Activated naive CD8-positive, alpha-beta T cell (primary cell): ENCODE results near the gene AP3B1.
"Not testable (repeated sequence)": the region's sequence is repeated elsewhere in the genome, so short reads cannot be mapped to it uniquely, and the experiment has no call there.

Experiments used
- H3K27ac Mint-ChIP-seq: one replicate; pipeline ENCODE4 v1.8.0; 2021; ENCODE audit warnings: mixed read lengths
- H3K27me3 Mint-ChIP-seq: one replicate; pipeline ENCODE4 v1.8.0; 2021; ENCODE audit warnings: mixed read lengths
- H3K36me3 Mint-ChIP-seq: one replicate; pipeline ENCODE4 v1.8.0; 2021; ENCODE audit warnings: mixed read lengths
- H3K4me1 Mint-ChIP-seq: one replicate; pipeline ENCODE4 v1.8.0; 2021; ENCODE audit warnings: low read depth, mixed read lengths
- H3K4me3 Mint-ChIP-seq: one replicate; pipeline ENCODE4 v1.8.0; 2021; ENCODE audit warnings: mild to moderate bottlenecking, mixed read lengths
- H3K9me3 Mint-ChIP-seq: one replicate; pipeline ENCODE4 v1.8.0; 2021; ENCODE audit warnings: low read depth, mixed read lengths

Gene AP3B1

DNA sequence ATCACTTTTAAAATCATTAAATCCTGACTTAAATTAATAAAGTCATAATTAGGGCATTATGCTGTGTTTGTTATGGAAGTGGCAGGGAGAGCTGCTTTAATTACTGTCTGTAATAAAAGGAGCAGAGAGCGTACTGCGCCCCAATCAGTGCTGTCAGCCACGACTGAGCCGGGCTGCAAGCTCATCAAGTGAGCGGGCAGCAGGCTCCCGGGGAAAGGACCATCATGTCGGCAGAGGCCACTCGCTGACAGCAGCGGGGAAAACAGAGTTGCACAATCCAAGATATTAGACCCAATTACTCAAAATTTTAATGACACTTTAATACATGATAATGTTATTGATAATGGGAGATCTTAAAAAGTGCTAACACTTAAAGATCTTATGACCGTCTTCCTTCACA, 181.6 kb downstream of the AP3B1 start:
- H3K27ac Mint-ChIP-seq = no peak overlapping the region
- H3K36me3 Mint-ChIP-seq = peaks cover 11% of the 10 kb centered on the region
- no peaks in the 10 kb centered on the region for H3K4me1 Mint-ChIP-seq
- no peaks in the 10 kb centered on the region for H3K9me3 Mint-ChIP-seq
- no peaks in the 10 kb centered on the region for H3K27me3 Mint-ChIP-seq
- H3K4me3 Mint-ChIP-seq = no peak overlapping the region

DNA sequence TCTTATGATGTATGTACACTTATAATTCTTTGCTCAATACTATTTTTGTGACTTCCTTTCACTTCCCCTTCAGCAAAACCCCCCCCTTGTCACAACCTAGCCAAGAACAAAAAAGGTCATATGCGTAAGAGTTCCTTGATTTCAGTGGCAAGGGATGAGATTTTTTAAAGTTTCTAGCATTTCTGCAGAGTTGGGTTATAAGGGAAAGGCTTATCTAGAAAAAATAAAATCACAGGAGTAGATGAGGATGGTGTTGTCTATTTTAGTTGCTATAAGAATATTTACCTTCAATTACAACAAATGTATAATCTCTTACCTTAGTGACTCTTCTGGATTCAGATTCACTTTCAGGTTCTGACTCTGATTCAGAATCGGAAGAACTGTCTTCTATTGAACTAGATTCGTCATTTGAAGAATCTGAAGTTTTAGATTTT, 184.6 kb downstream of the AP3B1 start:
- no peaks in the 10 kb centered on the region for H3K4me1 Mint-ChIP-seq
- no peaks in the 10 kb centered on the region for H3K9me3 Mint-ChIP-seq
- H3K27ac Mint-ChIP-seq = no peak overlapping the region
- no peaks in the 10 kb centered on the region for H3K27me3 Mint-ChIP-seq
- no peak overlapping the region for H3K4me3 Mint-ChIP-seq
- peaks cover 24% of the 10 kb centered on the region for H3K36me3 Mint-ChIP-seq

- Mint-ChIP-seq H3K36me3 (peaks cover 18% of the 10 kb centered on the region), H3K9me3 (no peaks in the 10 kb centered on the region), H3K27me3 (no peaks in the 10 kb centered on the region), H3K4me3 (no peak overlapping the region), H3K4me1 (no peaks in the 10 kb centered on the region), H3K27ac (no peak overlapping the region)
Measured at GRCh38 chr5:78108564-78108963, 185.9 kb downstream of the AP3B1 start.

- no peaks in the 10 kb centered on the region for H3K4me1 Mint-ChIP-seq
- no peaks in the 10 kb centered on the region for H3K27me3 Mint-ChIP-seq
- H3K36me3 Mint-ChIP-seq = peaks cover 34% of the 10 kb centered on the region
- H3K4me3 Mint-ChIP-seq = no peak overlapping the region
- no peaks in the 10 kb centered on the region for H3K9me3 Mint-ChIP-seq
- H3K27ac Mint-ChIP-seq = no peak overlapping the region
Measured at GRCh38 chr5:78103232-78103918, 191.1 kb downstream of the AP3B1 start.

DNA sequence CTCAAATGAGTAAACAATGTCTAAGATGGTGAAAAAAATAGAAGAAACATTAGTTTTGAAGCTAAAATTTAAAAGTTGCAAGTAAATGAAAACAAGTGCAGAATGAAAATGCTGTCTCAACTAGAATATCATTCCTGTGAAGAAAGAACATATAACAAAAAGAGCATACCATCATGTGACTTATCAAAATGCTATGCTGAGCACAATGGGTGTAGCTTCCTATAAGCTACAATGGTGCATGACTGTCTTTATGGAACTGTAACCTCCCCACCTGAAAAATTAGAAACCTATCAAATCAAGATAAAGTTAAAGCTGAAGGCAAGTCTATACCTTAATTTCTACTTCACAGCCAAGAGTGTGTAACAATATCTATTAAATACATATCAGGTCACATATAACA, 192.0 kb downstream of the AP3B1 start:
- Mint-ChIP-seq H3K36me3 (peaks cover 32% of the 10 kb centered on the region), H3K27ac (no peak overlapping the region), H3K27me3 (no peaks in the 10 kb centered on the region), H3K4me1 (no peaks in the 10 kb centered on the region), H3K9me3 (no peaks in the 10 kb centered on the region), H3K4me3 (no peak overlapping the region)

DNA sequence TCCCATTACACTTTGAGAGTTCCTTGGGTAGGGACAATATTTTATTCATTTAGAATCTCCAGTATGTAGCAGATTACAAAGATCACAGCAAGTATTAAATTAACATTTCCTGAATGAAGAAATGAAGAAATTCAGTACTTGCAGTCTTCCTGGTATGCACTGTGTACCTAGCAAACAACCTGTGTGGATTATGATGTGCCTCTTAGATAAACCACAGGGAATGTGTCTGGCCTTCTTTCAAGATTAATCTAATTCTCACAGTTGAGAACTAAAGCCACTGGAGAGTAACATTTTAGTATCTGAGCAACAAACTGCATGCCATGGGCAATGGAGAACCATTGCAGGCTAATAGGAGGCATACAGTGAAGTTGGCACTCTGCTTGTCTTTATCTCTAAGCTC, 199.4 kb downstream of the AP3B1 start:
- no peaks in the 10 kb centered on the region for H3K4me1 Mint-ChIP-seq
- no peak overlapping the region for H3K4me3 Mint-ChIP-seq

GRCh38 chr5:78090002-78090401, 204.5 kb downstream of the AP3B1 start:
- Mint-ChIP-seq H3K4me3 (no peak overlapping the region), H3K27me3 (no peaks in the 10 kb centered on the region), H3K36me3 (peaks cover 44% of the 10 kb centered on the region), H3K9me3 (no peaks in the 10 kb centered on the region), H3K27ac (no peak overlapping the region), H3K4me1 (no peaks in the 10 kb centered on the region)

More for the DNA sequence above, 199.4 kb downstream of the AP3B1 start:
- Mint-ChIP-seq H3K27me3 (no peaks in the 10 kb centered on the region), H3K27ac (no peak overlapping the region), H3K9me3 (no peaks in the 10 kb centered on the region), H3K36me3 (peaks cover 31% of the 10 kb centered on the region)

DNA sequence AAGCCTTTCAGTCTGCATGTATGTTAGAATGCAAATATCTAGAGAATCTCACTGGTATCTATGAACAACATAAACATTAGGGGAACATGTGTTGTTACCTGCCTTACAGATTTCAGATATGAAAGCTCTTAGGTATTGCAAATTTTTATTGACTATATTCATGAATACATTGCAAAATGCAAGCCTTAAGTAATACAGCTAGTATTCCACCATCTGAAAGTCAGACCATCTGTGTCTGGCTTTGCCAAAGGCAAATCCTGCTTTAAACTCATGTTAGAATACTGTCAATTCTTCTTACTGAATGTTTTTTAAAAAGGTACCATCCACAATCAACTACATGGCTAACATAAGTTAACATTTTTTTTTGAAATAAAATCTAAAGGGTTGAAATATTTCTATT, 215.6 kb downstream of the AP3B1 start:
- H3K9me3 Mint-ChIP-seq = peaks cover 12% of the 10 kb centered on the region
- H3K4me3 Mint-ChIP-seq = no peak overlapping the region
- H3K27ac Mint-ChIP-seq = no peak overlapping the region
- no peaks in the 10 kb centered on the region for H3K4me1 Mint-ChIP-seq
- no peaks in the 10 kb centered on the region for H3K27me3 Mint-ChIP-seq
- H3K36me3 Mint-ChIP-seq = peaks cover 42% of the 10 kb centered on the region

DNA sequence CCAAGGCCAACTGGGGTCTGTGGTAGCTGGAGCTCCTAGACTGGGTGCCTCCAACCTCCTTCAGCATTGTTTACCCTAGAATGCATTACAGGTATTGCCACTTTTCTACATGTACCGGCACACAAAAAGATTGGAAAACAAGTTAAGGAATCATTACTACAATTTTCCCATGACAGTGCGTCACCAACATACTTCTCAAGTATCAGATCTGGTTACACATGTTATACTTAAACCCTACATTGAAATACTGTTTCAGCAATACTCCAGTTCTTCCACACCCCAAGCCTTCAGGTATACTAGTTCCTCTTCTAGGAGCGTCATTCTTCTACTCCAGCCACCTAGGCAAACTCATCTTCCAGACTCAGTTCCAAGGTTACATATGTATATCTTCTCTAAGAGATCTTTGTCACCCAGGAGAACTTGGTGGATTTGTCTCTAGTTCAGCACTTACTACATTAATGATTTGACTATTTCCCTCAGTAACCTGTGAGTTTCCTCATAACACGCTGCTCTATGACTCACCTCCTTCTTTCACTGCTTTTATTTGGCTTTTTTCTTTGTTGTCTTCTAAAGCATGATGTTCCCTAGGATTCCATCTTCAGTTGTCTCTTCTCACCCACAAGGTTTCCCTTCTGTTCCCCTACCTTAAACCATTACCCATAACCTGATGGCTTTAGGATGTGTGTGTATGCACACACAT, 217.0 kb downstream of the AP3B1 start:
- H3K36me3 Mint-ChIP-seq = peaks cover 43% of the 10 kb centered on the region
- H3K4me1 Mint-ChIP-seq = no peaks in the 10 kb centered on the region
- H3K27me3 Mint-ChIP-seq = no peaks in the 10 kb centered on the region
- H3K27ac Mint-ChIP-seq = no peak overlapping the region
- H3K4me3 Mint-ChIP-seq = no peak overlapping the region
- H3K9me3 Mint-ChIP-seq = peaks cover 12% of the 10 kb centered on the region

DNA sequence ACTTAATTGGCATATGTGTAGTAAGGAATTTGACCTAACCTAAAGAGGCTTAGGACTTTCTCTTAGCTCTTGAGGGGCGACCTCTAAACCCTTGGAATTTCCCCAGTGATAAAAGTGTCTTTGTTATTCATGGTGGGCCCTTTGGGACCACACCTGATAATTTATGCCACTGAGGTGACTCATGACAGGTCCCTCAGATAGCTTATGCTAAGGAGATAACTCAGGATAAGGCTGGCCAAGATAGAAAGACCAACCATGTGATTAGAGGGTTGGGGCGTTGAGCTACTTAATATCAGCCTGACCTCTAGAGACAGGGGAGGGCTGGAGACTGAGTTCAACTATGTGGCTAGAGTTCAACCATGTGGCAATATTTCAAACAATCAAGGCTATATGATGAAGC, 218.1 kb downstream of the AP3B1 start:
- no peaks in the 10 kb centered on the region for H3K4me1 Mint-ChIP-seq
- no peaks in the 10 kb centered on the region for H3K27me3 Mint-ChIP-seq
- H3K9me3 Mint-ChIP-seq = peaks cover 19% of the 10 kb centered on the region
- H3K4me3 Mint-ChIP-seq = no peak overlapping the region
- no peak overlapping the region for H3K27ac Mint-ChIP-seq
- peaks cover 46% of the 10 kb centered on the region for H3K36me3 Mint-ChIP-seq

- Mint-ChIP-seq H3K4me1 (no peaks in the 10 kb centered on the region), H3K27me3 (no peaks in the 10 kb centered on the region), H3K36me3 (peaks cover 49% of the 10 kb centered on the region), H3K27ac (no peak overlapping the region), H3K4me3 (no peak overlapping the region), H3K9me3 (peaks cover 16% of the 10 kb centered on the region)
Measured at GRCh38 chr5:78075301-78075700, 219.2 kb downstream of the AP3B1 start.

GRCh38 chr5:78070691-78071090, 223.8 kb downstream of the AP3B1 start:
- H3K36me3 Mint-ChIP-seq = peaks cover 50% of the 10 kb centered on the region

GRCh38 chr5:78067581-78067980, 226.9 kb downstream of the AP3B1 start:
- not testable (repeated sequence) for H3K4me1 Mint-ChIP-seq, H3K4me3 Mint-ChIP-seq, H3K27ac Mint-ChIP-seq, H3K27me3 Mint-ChIP-seq
- peaks cover 40% of the 10 kb centered on the region for H3K36me3 Mint-ChIP-seq
- H3K9me3 Mint-ChIP-seq = peaks cover 14% of the 10 kb centered on the region

More at GRCh38 chr5:78070691-78071090, 223.8 kb downstream of the AP3B1 start:
- not testable (repeated sequence) for H3K27ac Mint-ChIP-seq, H3K4me3 Mint-ChIP-seq, H3K4me1 Mint-ChIP-seq, H3K27me3 Mint-ChIP-seq
- peaks cover 16% of the 10 kb centered on the region for H3K9me3 Mint-ChIP-seq

DNA sequence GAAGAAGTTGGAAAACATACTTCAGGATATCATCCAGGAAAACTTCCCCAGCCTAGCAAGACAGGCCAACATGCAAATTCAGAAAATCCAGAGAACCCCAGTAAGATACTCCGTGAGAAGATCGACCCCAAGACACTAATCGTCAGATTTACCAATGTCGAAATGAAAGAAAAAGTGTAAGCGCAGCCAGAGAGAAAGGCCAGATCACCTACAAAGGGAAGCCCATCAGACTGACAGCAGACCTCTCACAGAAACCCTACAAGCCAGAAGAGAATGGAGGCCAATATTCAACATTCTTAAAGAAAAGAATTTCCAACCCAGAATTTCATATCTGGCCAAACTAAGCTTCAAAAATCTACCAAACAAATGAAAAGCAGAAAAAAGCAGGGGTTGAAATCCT, 227.8 kb downstream of the AP3B1 start:
- H3K27ac Mint-ChIP-seq, H3K4me1 Mint-ChIP-seq, H3K27me3 Mint-ChIP-seq, H3K9me3 Mint-ChIP-seq, H3K4me3 Mint-ChIP-seq: not testable (repeated sequence)
- peaks cover 34% of the 10 kb centered on the region for H3K36me3 Mint-ChIP-seq

DNA sequence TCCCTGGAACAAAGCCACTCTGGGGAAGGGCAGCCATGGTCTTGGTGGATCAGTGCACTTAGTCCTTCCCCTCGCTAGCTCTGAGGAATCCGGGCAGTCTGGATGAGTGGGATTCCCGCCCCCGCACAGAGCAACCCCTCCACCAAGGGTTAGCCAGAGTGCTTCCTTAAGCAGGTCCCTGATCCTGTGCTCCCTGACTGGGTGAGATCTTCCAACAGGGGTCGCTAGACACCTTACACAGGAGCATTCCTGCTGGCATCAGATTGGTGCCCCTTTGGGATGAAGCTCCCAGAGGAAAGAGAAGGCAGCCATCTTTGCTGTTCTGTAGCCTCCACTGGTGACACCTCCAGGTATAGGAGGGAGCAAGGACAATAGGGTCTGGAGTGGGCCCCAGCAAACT, 228.8 kb downstream of the AP3B1 start:
- peaks cover 31% of the 10 kb centered on the region for H3K36me3 Mint-ChIP-seq
- H3K4me3 Mint-ChIP-seq = no peak overlapping the region
- peaks cover 7% of the 10 kb centered on the region for H3K9me3 Mint-ChIP-seq
- no peaks in the 10 kb centered on the region for H3K27me3 Mint-ChIP-seq
- no peak overlapping the region for H3K27ac Mint-ChIP-seq
- no peaks in the 10 kb centered on the region for H3K4me1 Mint-ChIP-seq
